Parathyroid adenoma (tissue), 2 donors: Measurements from ENCODE around the gene RRAD.

Experiments
- H2AFZ ChIP-seq: fragments of 300-600 bp; sonication (generic); one replicate; pipeline ENCODE4 v1.7.0; 2017; ENCODE audit warnings: antibody characterized with exemption, mild to moderate bottlenecking
- H3K27ac ChIP-seq: fragments of 300-600 bp; sonication (generic); one replicate; pipeline ENCODE4 v1.7.0; 2017
- H3K27me3 ChIP-seq: fragments of 300-600 bp; sonication (generic); one replicate; pipeline ENCODE4 v1.7.0; 2017; ENCODE audit warnings: low read length; ENCODE audit not compliant: control insufficient read depth, insufficient read depth
- H3K36me3 ChIP-seq: fragments of 300-600 bp; sonication (generic); one replicate; pipeline ENCODE4 v1.7.0; 2017; ENCODE audit warnings: low read length; ENCODE audit not compliant: control insufficient read depth, insufficient read depth
- H3K4me1 ChIP-seq: fragments of 300-600 bp; sonication (generic); one replicate; pipeline ENCODE4 v1.7.0; 2017; ENCODE audit warnings: control low read depth
- H3K4me2 ChIP-seq: fragments of 300-600 bp; sonication (generic); one replicate; pipeline ENCODE4 v1.7.0; 2017; ENCODE audit warnings: low read length
- H3K4me3 ChIP-seq: fragments of 300-600 bp; sonication (generic); one replicate; pipeline ENCODE4 v1.7.0; 2017; ENCODE audit warnings: low read depth, low read length
- H3K79me2 ChIP-seq: fragments of 300-600 bp; sonication (generic); one replicate; pipeline ENCODE4 v1.7.0; 2017; ENCODE audit warnings: control low read depth
- H3K9ac ChIP-seq: fragments of 300-600 bp; sonication (generic); one replicate; pipeline ENCODE4 v1.7.0; 2017; ENCODE audit warnings: mild to moderate bottlenecking
- H3K9me3 ChIP-seq: fragments of 300-600 bp; sonication (generic); one replicate; pipeline ENCODE4 v1.7.0; 2017; ENCODE audit warnings: low read length; ENCODE audit not compliant: control insufficient read depth
- TF ChIP-seq, protein P1 (sequence below): fragments of 300-600 bp; sonication (generic); IDR thresholded peaks from one replicate; pipeline ENCODE4 v1.7.0; 2017; ENCODE audit warnings: antibody characterized with exemption, mild to moderate bottlenecking
- donor health status: primary hyperparathyroidism.

The RRAD gene

GRCh38 chr16:66904846-66905632 lies 20.3 kb downstream of the RRAD start:
- no peaks in the 10 kb centered on the region for H3K36me3 ChIP-seq
- H3K4me2 ChIP-seq, result peak overlapping the region; percentile 13
- H3K27ac ChIP-seq, result peak overlapping the region; percentile 75
- H3K9ac ChIP-seq, result no peak overlapping the region
- H3K4me1 ChIP-seq, result peaks cover 46% of the 10 kb centered on the region
- H3K79me2 ChIP-seq, result no peaks in the 10 kb centered on the region
- no peaks in the 10 kb centered on the region for H3K9me3 ChIP-seq
- peak overlapping the region; percentile 86 for H2AFZ ChIP-seq
- TF ChIP-seq, protein P1, sequence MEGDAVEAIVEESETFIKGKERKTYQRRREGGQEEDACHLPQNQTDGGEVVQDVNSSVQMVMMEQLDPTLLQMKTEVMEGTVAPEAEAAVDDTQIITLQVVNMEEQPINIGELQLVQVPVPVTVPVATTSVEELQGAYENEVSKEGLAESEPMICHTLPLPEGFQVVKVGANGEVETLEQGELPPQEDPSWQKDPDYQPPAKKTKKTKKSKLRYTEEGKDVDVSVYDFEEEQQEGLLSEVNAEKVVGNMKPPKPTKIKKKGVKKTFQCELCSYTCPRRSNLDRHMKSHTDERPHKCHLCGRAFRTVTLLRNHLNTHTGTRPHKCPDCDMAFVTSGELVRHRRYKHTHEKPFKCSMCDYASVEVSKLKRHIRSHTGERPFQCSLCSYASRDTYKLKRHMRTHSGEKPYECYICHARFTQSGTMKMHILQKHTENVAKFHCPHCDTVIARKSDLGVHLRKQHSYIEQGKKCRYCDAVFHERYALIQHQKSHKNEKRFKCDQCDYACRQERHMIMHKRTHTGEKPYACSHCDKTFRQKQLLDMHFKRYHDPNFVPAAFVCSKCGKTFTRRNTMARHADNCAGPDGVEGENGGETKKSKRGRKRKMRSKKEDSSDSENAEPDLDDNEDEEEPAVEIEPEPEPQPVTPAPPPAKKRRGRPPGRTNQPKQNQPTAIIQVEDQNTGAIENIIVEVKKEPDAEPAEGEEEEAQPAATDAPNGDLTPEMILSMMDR, result no peak
- no peak overlapping the region for H3K4me3 ChIP-seq
- H3K27me3 ChIP-seq, result no peaks in the 10 kb centered on the region

GRCh38 chr16:66904428-66904845 lies 20.9 kb downstream of the RRAD start:
- H3K4me2 ChIP-seq, result peak overlapping the region; percentile 13
- no peaks in the 10 kb centered on the region for H3K36me3 ChIP-seq
- no peaks in the 10 kb centered on the region for H3K79me2 ChIP-seq
- peak overlapping the region; percentile 75 for H3K27ac ChIP-seq
- H3K4me3 ChIP-seq, result no peak overlapping the region
- TF ChIP-seq, protein P1, result no peak
- peaks cover 52% of the 10 kb centered on the region for H3K4me1 ChIP-seq
- H3K9ac ChIP-seq, result no peak overlapping the region
- H2AFZ ChIP-seq, result peak overlapping the region; percentile 86
- no peaks in the 10 kb centered on the region for H3K9me3 ChIP-seq
- H3K27me3 ChIP-seq, result no peaks in the 10 kb centered on the region

GRCh38 chr16:66903544-66904427 lies 21.5 kb downstream of the RRAD start:
- H2AFZ ChIP-seq, result no peak overlapping the region
- H3K9ac ChIP-seq, result no peak overlapping the region
- peaks cover 55% of the 10 kb centered on the region for H3K4me1 ChIP-seq
- H3K36me3 ChIP-seq, result no peaks in the 10 kb centered on the region
- H3K4me3 ChIP-seq, result no peak overlapping the region
- no peaks in the 10 kb centered on the region for H3K79me2 ChIP-seq
- no peaks in the 10 kb centered on the region for H3K9me3 ChIP-seq
- TF ChIP-seq, protein P1, result no peak
- H3K27ac ChIP-seq, result no peak overlapping the region
- no peak overlapping the region for H3K4me2 ChIP-seq
- H3K27me3 ChIP-seq, result no peaks in the 10 kb centered on the region

GRCh38 chr16:66902648-66903543 lies 22.4 kb downstream of the RRAD start:
- H3K4me3 ChIP-seq, result no peak overlapping the region
- H3K4me1 ChIP-seq, result peaks cover 55% of the 10 kb centered on the region
- TF ChIP-seq, protein P1, result no peak
- H2AFZ ChIP-seq, result no peak overlapping the region
- H3K79me2 ChIP-seq, result no peaks in the 10 kb centered on the region
- H3K4me2 ChIP-seq, result no peak overlapping the region
- H3K9me3 ChIP-seq, result no peaks in the 10 kb centered on the region
- no peaks in the 10 kb centered on the region for H3K27me3 ChIP-seq
- no peak overlapping the region for H3K27ac ChIP-seq
- H3K9ac ChIP-seq, result no peak overlapping the region
- no peaks in the 10 kb centered on the region for H3K36me3 ChIP-seq
